Ovary (tissue), 9 donors: ENCODE measurements around the gene SIK2. TPM values are rescaled to one million over a fixed set of nuclear protein-coding genes. Genes with fewer than 3 reads are reported as not detected.

Experiments
- polyA plus RNA-seq, 2 donors: library from polyadenylated mRNA; stranded (reverse); fragments of 200-250 nt in 1 of 2; fragments of 350-450 nt in 1 of 2; fragmentation: Illumina TruSeq in 1 of 2; extraction: RNeasy Lipid Tissue Mini Kit (QIAGEN cat#74804) in 1 of 2; gene quantifications; one replicate each; pipeline ENCODE4 v1.2.3, GENCODE V29; 2013 to 2014
- total RNA-seq, 7 donors: library from RNA; depleted of rRNA in 2 of 7; stranded (reverse); fragments of >200 nt in 2 of 7; fragmentation: NEBNext Ultra II Directional in 3 of 7; extraction: Animal tissue kit (Norgen Biotek cat#: 25700) in 3 of 7; gene quantifications; one replicate each; pipeline versions ENCODE4 v1.1.0 to v1.2.4, GENCODE V29; 2016 to 2023
- donor health status: DM: no; HTN: no; CAD: no; lungs with moderate emphysema.
- donor health status: DM: no; HTN: no; CAD: no.
- donor health status: Bipolar disorder and iron deficiency.
- donor health status: DM: yes; HTN: yes; CAD: no.
- donor health status: DM: no; HTN: no; CAD: no.
- donor health status: DM: yes; HTN: yes; CAD: no.

The SIK2 gene
- total and polyA plus RNA-seq, 9 donors = 13.7 to 50.5 (median 26.8) TPM

Other genes with a start within 250 kb of the SIK2 start
- 1 to 10 TPM in 3 of 7 donors, under 1 TPM in 4; 0.48 to 4.1 (median 0.83) TPM for gene POU2AF1, start 223.2 kb upstream of the SIK2 start, total RNA-seq
- gene POU2AF1, start 223.2 kb upstream of the SIK2 start, polyA plus RNA-seq = 1 to 10 TPM in 1 of 2 donors, under 1 TPM in 1; 0.29 to 1.2 TPM
- gene BTG4, start 90.1 kb upstream of the SIK2 start, total RNA-seq = under 1 TPM in 1 of 7 donors, not detected in 6; 0.34 TPM
- not detected for gene BTG4, start 90.1 kb upstream of the SIK2 start, polyA plus RNA-seq
- gene HOATZ, start 87.7 kb upstream of the SIK2 start, total RNA-seq = 10 to 100 TPM in 1 of 7 donors, 1 to 10 TPM in 4, not detected in 2; 1.7 to 30.8 (median 2.0) TPM
- gene HOATZ, start 87.7 kb upstream of the SIK2 start, polyA plus RNA-seq = under 1 TPM in 1 of 2 donors, not detected in 1; 0.34 TPM
- 10 to 100 TPM; 17.8 to 45.7 (median 29.1) TPM for gene LAYN, start 61.7 kb upstream of the SIK2 start, total RNA-seq
- 10 to 100 TPM; 24.8 to 40.6 TPM for gene LAYN, start 61.7 kb upstream of the SIK2 start, polyA plus RNA-seq
- 10 to 100 TPM; 17.3 to 36.4 (median 25.9) TPM for gene PPP2R1B, start 163.9 kb downstream of the SIK2 start, total RNA-seq
- 10 to 100 TPM in 1 of 2 donors, 1 to 10 TPM in 1; 9.8 to 20.4 TPM for gene PPP2R1B, start 163.9 kb downstream of the SIK2 start, polyA plus RNA-seq